ENCODE measurements around the gene TMPRSS15.

The TMPRSS15 gene

DNA sequence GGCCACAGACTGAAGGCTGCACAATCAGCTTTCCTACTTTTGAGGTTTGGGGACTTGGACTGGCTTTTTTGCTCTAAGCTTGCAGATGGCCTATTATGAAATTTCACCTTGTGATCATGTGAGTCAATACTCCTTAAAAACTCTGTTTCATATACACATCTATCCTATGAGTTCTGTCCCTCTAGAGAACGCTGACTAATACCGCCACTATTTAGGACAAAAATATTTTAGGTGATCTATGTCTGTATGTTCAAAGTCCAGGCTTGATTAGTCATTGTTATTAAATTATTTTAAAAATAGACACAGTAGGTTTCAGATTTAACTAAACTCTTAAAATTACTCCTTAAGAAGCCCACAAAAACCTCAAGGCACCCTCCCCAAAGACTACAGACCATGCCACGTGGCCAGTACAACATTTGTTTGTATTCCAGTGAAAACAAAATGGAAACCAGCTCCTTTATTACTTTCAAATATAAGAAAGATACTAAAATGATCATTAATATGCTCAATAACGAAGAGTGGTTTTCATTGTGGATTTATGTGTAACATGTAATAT, 63.1 kb downstream of the TMPRSS15 start:
- DNase-seq: no peak

DNA sequence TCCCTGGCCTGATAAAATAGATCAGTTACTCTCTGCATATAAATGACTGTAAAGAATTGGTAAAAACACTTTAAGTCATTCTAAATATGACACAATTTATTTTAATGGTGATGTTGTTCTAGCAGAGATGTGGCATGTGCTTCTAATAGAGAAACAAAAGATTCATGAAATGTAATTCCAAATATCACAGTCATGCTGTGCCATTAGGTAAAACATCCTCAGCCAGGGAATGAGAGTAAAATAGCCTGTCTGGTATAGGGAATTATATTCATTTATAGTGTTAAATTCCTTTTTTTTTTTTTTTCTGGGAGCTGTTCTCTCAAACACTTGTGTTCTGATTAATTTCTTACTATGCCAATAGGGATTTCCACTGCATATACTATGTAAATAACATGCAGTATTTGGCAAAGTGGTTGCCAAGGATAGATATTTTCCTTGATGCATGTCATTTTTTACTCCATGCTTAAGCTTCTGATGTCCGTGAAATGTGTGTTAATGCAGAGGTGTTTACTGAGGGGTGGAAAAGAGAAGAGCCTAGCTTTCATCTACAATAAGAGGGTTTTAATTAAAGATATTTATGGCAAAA, 67.8 kb downstream of the TMPRSS15 start:
- no peak for DNase-seq

DNA sequence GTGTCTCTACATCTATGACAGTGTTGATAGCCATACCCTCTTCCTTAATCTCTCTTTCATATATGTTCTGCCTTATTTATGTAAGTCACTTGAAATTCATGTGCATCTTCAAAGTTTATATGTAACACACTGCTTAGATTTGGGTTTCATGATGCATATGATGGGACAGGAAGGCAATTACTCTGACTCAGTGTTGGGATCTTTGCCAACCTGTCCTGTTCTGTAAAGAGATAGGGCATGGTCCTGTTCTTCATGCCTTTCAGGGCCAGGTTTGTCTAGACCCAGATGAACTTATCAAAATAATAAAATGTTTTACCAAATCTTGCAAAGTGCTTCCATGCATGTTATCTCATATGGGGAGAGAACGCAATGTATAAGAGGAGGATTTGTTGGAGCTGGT, 69.5 kb downstream of the TMPRSS15 start:
- DNase-seq: no peak

DNA sequence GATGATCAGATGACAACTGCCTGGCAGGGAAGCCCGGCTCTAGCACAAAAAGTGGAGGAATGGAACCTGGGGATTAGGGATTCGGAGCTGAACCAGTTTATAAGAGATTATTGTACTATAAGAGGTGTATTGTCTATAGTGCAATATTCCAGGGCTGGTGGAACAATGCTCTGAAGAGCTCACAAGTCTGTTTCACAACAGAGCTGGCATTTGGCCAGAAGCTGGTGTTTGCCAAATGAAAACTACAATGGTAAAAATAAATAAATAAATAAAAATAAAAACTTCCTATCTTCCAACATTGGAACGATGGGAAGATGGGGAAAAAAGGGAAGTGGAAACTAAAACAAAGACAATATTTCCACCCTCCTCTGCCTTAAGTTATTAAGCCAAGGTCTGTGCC, 85.4 kb downstream of the TMPRSS15 start:
- no peak for DNase-seq

DNA sequence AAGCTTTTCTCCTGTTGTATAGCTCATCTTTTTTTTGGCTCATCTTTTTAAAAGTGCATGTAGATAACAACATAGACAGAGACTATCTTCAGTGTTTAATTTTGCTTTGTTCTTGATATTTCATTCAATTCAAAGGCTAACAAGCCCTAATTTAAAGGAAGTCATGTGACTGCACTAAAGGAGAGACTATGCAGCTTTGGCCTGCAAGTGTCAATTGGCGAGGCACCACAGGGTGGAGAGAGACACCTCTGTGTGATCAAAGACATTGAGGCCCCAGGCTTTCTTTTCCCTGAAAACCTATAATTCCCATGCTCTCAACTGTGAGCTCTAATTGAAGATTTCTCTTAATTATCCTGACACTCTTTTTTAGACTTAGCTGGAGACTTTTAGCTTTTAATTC, 105.4 kb downstream of the TMPRSS15 start:
- DNase-seq: no peak

DNA sequence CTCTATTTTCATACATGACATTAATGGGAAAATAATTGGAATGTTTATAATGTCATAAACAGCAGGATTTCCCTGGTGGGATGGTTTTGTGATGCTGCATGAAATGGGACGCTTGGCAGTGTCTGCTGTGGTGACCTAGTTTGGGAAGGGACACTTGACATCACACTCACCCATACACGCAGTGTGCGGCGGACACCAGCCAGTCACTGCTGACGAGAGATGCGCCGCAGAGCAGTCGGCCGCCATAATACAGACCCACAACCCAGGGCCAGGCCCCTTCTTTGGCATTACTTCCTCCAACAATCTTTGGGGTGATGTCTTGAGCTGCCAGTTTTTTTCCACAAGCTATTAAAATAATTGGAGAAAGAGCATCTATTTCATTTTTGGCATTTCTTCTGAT, 109.5 kb downstream of the TMPRSS15 start:
- DNase-seq: no peak

DNA sequence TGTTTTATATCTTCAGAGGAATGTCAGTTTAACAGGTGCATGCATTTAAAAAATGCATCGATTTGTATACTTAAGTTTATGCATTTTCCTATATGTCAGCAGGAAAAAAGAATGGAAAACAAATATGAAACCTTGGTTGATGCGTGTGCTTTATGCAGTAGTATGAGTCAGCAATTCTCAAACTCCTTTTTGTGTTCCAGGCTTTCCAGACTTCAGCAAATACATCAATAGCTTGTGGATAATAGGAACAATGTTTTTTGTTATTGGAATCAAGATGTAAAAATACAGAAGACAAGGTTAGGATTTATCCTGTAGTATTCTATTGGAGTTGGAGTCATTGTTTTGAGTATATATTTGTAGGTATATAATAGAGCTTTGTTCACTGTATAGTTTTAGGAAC, 113.7 kb downstream of the TMPRSS15 start:
- DNase-seq: no peak

DNA sequence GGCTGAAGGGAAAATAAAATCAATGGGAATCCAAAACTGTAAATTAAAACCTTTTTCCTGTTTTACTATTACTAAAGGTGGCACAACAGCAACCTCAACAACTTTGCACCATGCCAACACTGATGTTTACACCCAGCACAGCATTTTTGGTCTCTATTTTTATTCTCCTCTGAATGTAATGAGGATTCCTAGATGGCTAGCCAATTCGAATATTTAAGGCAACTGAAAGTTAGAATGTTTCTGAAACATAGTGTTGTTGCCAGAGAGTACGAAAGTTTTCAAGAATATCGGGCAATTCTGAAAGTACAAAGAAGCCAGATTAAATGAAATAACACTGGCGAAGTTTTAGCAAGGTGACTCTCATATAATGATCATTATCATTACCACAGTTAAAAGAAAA, 118.2 kb downstream of the TMPRSS15 start:
- DNase-seq: no peak

DNA sequence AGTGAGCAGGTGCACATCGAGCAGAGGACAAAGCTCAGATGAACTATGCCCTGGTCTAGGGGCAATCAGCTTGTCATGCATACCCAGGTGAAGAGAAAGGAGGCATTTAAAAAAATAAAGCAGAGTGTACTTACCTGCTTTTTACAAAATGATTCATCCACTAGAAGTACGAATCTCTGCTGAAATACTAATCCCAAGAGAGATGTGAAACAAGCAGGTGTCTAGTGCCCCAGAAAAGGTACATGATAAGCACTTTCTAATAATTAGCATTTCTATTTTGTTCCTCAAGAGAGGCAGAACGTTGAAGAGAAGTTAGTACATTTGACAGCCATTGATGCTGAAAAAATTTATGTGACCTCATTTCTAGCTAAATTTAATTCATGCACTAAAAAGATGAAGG, 127.8 kb downstream of the TMPRSS15 start:
- no peak for DNase-seq

DNA sequence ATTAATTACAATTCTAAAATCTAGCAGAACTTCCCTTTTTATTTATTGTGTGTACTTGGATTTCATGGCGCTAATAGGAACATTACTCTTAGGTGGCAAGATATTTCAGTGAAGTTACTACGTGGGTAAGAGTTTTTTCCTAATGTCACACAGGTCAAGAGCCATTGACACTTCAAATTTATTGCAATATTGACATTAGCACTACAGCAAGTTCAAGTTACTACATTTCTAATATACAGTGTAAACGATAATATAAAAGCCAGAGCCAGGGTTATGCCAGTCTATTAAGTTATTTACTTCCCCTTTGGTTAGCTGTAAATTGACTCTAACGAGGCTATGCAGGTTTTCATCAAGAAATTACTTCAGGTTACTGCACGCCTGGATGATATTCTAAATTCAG, 129.2 kb downstream of the TMPRSS15 start:
- no peak for DNase-seq

DNA sequence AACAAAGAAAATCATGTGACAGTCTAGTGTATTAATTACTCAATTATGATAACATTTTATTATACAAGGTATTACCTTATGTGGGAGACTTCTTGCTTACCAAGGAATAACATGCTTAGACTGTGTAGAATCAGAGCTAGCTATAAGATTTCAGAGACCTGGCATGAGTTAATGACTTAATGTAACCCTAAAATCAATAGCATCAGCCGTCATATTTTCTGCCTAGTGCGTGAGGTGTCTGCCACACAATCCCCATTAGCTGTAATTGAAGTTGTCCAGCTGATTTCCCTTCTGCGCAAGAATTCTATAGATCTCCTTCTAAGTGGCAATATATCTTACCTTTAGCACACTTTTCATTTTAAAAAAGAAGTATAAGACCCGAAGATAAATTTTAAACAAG, 130.2 kb downstream of the TMPRSS15 start:
- DNase-seq: no peak

DNA sequence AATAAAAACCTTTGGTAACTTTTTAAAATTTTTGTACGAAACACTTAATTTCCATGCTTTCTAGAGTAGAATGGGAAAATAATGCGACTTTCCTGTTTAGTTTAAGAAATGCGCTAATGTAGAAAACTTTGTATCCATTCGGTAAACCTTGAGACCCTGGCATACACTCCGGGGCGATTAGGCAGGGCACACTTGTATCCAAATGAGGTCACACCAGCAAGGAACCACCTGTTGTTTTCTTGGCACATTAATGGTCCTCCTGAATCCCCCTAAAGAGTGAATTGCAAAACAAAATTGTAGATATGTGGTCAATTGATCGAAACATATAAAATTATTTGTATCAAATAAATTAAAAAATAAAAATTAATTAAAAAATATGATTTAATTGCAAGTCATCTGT, 133.7 kb downstream of the TMPRSS15 start:
- DNase-seq: no peak

DNA sequence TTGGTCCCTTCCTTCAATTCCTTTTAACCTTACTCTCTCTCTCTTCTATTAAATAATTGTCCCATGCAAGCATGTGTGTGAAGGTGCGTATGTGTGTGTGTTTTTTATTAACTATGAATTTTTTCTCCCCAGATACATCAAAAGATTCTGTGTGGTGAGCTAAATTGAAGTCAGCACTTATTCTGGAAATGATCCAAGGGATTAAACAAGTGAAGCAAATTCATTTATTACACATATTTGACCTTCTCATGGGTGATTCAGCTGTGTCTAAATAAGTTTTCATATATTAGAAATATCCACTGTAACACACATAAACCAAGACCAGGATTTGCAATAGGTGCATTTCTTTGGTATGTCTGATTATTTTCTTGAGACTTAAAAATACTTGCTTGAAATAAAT, 134.7 kb downstream of the TMPRSS15 start:
- DNase-seq: no peak

DNA sequence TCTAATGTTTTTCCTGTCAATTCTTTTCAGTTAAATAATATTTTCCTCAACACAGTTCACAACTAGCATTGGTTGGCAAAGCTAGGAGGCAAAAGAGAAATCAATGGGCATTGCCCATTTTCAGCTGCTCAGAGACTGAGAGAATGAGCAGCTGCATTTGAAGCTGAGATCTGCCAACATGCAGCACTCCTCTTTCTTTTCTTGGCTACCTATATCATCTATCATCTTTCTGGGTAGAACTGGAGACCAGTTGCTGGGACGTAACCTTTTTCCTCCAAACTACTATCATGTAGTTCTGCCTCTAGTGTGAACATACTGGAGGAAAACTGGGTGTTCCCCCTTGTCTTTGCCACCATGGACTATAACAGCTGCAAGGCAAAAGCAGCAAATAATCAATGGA, 136.1 kb downstream of the TMPRSS15 start:
- no peak for DNase-seq

DNA sequence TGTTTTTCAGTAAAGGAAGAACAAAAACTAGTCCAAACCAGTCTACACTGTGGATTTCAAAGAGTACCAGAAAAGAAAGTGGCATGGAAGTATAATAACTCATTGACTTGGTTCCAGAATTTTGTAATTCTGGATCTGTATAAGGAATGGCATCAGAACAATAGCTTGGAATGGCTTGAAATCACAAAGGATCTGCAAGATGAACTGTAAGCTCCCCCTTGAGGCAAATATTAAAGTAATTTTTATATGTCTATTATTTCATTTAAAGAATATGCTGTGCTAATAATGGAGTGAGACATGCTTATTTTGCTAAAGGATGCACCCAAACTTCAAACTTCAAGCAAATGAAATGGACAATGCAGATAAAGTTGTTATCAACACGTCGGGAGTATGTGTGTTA, 137.6 kb downstream of the TMPRSS15 start:
- no peak for DNase-seq

DNA sequence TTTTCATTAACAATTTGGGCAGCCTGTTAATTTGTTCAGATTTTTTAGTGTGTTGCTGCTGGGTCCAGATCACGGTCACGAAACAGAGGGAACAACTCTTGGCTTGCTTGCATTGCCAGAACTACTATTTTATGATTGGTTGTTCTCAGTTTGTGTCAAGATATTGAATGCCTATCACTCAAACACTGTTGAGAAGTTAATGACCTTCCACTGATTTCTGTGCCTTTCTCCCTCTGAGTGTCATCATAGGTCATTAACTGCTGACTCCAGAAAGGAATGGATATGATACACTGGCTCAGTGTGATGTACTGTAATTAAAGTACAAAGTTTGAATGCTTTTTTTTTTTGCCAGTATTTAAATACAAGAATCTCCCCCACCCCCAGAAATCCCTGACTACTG, 149.8 kb downstream of the TMPRSS15 start:
- no peak for DNase-seq

DNA sequence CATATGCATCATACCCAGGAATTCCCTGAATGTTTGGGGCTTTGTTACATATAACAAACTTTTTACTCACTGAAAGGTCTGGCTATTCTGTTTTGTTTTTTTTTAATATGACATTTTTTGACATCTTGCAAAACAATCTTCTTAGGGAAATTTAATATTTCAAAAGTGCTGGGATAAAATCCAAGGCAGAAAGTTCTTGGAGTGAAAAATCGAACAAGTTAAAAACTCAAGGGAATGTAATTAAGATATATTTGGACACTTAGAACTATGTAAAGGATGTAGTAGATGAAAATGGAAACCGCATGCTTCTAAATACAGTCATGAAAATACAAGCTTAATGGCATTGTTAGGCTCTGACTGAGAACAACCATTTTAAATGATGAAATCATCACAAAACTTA, 150.4 kb downstream of the TMPRSS15 start:
- DNase-seq: no peak

DNA sequence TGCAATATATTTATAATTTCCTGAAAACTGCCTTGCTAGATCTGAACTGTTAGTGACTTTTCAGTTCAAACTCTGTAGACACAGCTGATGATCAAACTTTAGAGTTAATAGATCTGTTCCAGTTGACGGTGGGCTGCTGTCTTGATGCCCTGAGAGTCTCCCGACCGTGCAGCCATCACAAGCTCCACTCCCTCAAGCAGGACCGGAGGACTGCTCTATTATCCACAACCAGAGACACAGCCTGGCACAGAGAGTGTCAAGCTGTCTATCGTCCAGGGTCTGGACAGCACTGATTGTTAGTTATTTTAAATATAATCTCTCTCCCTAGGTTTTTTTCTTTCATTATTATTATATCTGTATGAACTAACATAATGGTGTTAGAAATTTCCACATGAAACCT, 150.9 kb downstream of the TMPRSS15 start:
- DNase-seq: no peak

DNA sequence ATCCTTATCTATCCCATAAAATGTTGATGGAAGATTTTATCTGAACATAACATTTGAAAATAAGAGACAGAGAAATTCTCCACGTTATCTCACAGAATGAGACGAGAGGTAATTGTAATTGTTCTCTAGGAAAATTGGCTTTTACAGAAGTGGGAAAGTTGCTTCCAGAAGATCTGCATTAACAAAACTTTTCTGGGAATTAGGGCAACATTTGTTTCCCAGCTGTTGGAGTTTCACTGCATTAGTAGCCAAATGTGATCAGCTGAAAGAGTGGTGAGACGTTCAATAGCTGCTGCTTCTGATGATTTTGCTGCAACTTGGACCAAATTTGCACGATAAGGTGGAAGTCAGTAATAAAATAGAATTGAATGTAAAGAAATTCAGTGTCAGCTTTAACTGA, 151.3 kb downstream of the TMPRSS15 start:
- DNase-seq: no peak

DNA sequence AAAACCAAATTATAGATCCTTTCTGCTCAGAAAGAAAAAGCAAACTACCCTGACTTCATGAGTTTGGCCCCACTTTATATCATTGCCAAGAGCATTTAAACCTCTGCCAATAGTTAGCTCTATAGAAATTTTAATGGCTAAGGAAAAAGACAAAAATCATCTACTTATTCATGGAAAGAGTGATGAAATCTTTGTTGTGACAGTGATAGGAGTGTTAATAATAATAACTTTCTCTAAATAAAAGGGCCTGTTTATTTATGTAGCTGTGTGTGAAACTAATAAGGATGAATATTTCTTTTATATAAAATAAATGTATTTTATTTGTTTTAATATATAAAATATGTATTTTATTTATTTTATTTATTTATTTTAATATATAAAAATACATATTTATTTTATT, 152.5 kb downstream of the TMPRSS15 start:
- no peak for DNase-seq

DNA sequence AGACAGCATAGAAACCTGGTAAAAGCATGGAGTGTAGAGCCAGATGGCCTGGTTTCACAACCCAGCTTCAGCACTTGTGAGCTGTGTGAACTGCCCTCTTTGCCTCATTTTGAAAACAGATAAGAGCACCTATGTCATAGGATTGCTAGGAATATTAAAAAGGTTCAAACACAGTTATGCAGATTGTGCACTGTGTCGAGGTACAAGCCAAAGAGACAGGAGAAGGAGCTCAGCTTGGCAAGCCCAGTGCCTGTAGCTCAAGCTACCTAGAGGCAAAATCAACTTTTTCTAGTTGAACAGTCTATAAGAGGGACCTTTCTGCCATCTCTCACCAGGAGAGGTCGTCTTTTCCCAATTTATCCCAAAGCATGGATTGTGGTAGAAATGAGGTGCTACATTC, 153.9 kb downstream of the TMPRSS15 start:
- DNase-seq: no peak

DNA sequence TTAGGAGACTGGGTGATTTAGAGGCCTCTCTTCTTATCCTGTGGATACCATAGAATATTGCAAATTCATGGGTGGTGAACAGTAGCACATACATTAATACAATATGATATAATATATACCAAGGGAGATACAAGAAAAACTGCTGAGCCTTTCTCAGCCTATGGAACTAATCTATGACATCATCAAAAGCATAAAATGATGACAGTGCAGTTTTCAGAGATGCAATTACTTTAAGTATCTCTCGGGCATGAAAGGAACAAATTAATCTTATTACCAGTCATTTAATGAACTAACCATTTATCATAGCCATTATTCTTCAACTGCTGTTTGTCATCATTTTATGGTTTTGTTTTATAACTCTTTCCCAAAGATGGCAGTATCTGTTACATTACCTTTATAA, 155.4 kb downstream of the TMPRSS15 start:
- DNase-seq: no peak

DNA sequence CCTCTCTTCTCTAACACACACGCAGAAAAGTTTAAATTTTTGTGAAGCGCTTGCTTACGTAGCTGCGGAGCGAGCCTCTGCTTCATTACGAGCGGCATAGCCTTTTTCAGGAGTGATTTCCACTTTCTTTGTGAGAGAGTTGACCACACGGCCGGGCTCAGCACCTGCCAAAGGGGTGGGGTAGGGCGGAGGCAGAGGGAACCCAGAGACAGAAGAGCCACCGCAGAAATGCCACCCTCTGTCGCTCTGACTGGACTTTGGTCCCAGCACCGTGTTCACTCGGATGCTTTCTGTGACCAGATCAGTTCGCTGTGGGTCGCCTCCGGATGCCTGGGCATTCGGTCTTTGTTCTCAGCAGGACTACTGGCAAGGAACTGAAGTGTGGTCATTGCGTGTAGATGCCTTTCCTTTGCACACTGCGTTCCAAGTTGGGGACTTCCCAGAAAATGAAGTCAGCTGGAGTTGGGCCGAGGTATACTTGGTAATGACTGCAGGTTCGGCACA, 158.1 kb downstream of the TMPRSS15 start:
- DNase-seq: no peak

DNA sequence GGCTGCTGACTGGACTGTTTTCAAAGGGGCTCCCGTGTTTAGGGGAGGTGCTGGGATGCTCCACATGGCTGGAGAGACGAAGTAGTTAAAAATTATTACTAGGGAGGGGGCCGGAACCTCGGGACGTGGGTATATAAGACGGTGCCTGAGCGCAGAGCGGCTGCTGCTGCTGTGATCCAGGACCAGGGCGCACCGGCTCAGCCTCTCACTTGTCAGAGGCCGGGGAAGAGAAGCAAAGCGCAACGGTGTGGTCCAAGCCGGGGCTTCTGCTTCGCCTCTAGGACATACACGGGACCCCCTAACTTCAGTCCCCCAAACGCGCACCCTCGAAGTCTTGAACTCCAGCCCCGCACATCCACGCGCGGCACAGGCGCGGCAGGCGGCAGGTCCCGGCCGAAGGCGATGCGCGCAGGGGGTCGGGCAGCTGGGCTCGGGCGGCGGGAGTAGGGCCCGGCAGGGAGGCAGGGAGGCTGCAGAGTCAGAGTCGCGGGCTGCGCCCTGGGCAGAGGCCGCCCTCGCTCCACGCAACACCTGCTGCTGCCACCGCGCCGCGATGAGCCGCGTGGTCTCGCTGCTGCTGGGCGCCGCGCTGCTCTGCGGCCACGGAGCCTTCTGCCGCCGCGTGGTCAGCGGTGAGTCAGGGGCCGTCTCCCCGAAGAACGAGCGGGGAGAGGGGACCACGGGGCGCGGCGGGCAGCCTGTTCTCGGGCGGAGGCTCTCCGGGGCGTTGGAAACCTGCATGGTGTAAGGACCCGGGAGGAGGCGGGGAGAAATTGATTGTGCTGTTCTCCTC, 158.7 kb downstream of the TMPRSS15 start, which contains the start of gene CHODL:
CHODL (plus strand) TSS at position 163 of the 793 bp plus-strand sequence; CDS start at position 554, 391 bp downstream.
- DNase-seq: no peak

All from activated gamma-delta T cell treated with Interleukin-2 at 50 U/mL for 16 hours (primary cell).